ENCODE data around the gene COQ8A.
A peak's percentile ranks its signal among the peaks of the same experiment; 100 is the strongest.
"Not testable (repeated sequence)": the region's sequence is repeated elsewhere in the genome, so short reads cannot be mapped to it uniquely, and the experiment has no call there.

The COQ8A gene

DNA sequence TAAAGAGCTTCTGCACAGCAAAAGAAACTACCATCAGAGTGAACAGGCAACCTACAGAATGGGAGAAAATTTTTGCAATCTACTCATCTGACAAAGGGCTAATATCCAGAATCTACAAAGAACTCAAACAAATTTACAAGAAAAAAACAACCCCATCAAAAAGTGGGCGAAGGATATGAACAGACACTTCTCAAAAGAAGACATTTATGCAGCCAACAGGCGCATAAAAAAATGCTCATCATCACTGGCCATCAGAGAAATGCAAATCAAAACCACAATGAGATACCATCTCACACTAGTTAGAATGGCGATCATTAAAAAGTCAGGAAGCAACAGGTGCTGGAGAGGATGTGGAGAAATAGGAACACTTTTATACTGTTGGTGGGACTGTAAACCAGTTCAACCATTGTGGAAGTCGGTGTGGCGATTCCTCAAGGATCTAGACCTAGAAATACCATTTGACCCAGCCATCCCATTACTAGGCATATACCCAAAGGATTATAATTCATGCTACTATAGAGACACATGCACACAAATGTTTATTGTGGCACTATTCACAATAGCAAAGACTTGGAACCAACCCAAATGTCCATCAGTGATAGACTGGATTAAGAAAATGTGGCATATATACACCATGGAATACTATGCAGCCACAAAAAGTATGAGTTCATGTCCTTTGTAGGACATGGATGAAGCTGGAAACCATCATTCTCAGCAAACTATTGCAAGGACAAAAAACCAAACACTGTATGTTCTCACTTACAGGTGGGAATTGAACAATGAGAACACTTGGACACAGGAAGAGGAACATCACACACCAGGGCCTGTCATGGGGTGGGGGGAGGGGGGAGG, 10.6 kb upstream of the COQ8A start:
- not testable (repeated sequence) for DNase-seq (ENCODE audit: low read depth in 2 of 2)

DNA sequence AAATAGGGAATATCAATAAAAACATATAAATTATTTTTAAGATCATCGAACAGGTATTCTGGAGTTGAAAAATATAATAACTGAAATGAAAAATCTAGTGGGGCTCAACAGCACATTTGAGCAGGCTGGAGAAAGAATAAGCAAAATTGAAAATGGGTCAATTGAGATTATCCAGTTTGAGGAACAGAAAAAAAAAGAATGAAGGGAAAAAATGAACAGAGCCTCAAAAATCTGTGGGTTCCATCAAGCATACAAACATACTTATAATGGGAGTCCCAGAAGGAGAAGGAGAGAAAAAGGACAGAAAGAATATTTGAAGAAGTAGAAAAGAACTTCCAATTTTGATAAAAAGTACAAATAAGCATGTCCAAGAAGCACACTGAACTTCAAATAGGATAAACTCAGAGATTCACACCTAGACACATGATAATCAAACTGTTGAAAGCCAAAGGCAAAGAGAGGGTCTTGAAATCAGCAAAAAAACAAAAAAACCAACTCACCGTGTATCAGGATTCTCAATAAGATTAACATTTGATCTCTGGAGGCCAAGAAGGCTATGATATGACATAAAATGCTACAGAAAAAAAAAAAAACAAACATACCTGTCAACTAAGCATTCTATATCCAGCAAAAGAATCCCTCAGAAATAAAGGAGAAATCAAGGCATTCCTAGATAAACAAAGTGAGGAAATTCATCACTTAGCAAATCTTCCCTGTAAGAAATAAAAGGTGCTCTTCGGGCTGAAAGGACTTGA, 5.4 kb upstream of the COQ8A start:
- no peak for DNase-seq (ENCODE audit: low read depth in 2 of 2)

DNA sequence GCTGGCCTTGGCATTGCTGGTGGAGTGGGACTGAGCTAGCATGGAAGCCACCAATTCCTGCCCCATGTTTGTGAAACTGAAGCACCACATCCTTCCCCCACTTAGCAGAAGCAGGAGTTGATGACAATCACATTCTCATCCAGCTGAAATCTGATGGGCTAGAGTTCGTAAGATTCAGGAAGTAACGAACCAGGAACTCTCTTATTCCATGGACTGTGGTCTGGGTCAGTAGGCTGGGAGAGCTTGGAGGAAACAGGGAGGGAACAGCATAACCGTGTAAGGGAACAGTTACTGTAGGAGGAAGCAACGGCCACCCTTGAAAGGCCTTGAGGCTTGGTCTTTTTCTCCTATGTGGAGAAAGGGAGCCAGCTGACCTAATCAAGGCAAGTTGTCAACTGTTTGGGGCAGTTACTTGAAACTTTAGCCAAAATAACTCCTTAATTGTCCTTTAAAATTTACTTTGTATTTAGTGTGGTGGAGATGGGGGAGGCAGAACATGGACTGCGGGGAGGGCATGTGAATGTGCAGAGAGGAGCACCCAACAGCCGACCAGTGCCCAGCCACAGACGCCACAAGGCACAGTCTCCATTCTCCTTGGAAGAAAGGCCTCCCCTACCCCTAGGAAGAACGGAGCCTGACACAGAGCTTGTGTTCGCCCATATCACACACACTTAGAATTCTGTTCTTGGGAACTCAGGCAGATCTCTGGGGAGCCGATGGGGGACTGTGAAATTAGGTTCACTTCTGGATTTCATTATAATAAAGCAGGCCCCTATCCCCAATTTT, 2.0 kb upstream of the COQ8A start:
- no peak for DNase-seq (ENCODE audit: low read depth in 2 of 2)

DNA sequence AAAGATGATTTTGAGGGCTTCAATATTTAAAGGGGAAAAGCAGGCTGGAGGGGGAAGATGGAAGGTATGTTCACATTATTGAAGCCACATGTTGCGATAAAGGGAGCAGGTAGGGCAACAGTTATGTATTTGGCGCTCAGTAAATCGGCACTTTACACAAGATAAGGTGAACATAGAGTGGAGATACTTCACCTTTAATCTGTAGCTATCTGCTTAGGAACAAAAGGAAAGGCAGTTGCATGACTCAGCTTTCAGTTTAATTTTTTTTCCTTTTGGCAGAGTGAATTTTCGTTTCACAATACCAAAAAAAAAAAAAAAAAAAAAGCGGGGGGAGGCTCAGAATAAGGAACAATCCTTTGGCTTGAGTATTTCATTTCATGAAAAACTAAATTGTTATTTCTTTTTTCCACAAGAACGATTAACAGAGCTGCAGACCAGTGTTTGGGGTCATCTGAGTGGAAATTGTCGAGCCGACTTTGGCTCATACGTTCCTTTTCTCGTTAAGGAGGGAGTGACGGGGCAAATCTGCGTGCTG, 1.1 kb upstream of the COQ8A start:
- DNase-seq (ENCODE audit: low read depth in 2 of 2): no peak

DNA sequence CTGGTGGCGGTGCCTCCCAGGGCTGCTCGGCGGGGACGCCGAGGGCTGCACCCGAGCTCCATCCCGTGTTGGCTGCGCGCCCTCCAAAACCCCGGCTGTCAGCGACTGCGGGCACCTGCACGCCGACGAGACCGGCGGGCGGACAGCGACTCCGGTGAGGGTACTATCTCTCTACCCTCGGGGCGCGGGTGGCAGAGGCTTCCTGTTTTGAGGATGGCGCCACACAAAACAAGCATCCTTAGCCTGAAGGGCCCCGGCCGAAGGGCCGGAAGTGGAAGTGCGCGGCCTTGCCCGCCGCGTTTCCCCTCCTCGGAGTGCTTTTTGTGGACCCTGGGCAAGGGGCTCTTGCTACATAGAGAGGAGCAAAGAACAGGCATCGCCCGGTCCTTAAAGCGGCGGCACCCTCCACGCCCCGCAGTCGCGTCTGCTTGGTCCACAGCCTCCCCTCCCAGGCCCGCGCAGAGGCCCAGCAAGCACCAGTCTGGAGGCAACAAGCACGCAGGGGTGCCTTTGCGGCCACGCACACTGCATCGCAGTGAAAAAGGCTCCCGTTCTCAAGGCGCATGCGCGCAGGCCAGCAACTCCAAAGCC, 561 bp upstream of the COQ8A start:
- DNase-seq (ENCODE audit: low read depth in 2 of 2): peak; percentile 34 to 43

DNA sequence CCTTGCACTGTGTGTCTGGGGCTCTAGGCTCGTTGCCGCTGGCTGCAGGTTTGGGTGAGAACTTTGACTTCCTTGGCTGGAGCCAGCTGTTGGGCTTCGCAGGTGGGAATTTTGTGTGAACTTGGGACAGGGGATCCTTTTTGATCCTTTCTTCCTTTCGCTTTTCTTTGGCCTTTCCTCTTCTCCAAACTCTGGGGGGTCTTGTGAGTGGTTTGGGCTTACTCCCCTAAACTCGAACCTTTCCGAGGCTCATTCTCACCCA, 643 bp downstream of the COQ8A start:
- DNase-seq (ENCODE audit: low read depth in 2 of 2): no peak

DNA sequence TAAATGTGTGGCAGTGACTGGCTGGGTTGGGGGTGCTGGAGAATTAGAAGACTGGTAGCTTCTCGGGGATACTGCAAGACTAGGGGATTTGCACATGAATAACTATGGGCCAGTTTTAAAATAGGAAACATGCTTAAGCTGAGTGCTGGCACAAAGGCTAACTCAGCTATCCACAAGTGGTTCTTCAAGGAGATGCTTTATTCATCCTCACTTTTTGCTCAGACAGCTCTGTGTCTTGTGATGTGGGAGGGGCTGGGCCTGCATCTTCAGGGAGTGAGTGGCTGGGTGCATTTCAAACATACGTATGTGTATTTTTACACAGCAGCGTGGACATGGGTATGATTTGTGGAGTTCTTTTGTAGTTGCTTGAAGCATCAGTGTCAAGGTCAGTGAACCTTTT, 2.3 kb downstream of the COQ8A start:
- DNase-seq (ENCODE audit: low read depth in 2 of 2): no peak

DNA sequence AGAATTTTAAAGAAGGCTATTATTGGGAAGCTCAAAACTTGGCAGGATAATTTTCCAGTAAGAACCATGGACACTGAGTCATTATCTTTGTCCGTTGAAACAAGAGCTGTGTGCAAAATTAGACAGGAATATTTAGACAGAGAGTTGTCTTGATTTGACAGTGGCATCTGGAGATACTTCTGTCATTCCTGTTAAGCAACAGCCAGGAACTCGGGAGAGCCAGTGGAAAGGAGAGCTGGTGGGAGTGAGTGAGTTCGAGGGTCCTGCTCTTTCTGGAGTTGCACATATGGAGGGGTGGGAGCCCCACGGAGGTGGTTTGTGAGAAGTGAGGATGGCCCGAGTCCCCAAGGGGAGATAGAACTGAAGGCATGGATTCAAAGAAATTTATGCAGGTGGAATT, 3.1 kb downstream of the COQ8A start:
- DNase-seq (ENCODE audit: low read depth in 2 of 2): no peak

DNA sequence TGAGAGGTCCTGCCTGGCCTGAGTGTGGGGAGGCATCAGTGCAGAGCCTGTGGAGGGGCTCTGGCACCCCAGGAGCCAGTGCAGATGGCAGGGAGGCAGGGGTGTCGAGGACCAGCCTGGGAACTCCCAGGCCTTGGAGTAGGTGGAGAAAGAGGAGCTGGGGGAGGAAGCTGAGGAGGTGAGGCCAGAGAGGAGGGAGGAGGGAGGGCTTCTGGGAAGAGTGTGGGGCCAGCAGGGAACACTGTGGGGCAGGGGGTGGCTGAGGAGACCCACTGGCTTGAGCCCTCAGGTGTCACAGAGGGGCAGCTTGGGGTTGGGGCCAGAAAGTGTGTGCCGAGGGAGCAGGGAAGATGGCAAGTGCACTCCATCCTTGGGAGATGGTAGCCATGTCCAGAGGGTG, 3.8 kb downstream of the COQ8A start:
- no peak for DNase-seq (ENCODE audit: low read depth in 2 of 2)

DNA sequence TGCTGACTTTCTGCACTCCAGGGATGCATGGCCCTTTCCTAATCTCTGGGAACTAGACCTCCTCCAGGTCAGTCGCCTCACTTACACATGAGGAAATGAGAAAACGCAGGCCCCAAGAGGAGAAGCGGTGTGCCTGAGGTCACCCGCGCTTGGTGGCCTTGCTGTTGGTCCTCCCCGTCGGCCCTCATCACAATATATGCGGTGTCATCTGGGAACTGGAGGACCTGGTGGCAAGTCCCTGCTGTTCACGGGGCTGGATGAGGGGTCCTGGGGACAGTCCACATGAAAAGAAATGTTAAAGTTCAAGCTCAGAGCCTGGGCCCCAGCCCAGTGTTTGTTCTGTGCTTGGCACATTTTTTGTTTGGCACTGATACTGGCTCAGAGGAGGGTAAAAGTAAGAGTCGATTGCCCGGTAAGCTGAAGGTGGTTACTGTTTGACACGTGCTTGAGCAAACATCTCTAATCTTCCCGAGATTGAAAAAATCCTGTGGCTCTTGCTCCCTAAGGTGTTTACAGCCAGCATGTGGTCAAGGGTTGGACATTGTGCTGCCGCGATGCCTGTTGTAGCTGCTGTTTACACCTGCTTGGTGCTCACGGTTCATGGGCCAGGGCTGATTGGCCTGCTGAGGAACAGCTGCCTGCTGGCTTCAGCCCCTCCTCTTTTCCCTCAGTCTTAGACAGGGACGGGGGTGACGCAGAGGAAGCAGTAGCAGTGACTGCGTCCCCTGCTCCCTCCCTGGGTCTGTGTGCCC, 5.2 kb downstream of the COQ8A start:
- DNase-seq (ENCODE audit: low read depth in 2 of 2): no peak

DNA sequence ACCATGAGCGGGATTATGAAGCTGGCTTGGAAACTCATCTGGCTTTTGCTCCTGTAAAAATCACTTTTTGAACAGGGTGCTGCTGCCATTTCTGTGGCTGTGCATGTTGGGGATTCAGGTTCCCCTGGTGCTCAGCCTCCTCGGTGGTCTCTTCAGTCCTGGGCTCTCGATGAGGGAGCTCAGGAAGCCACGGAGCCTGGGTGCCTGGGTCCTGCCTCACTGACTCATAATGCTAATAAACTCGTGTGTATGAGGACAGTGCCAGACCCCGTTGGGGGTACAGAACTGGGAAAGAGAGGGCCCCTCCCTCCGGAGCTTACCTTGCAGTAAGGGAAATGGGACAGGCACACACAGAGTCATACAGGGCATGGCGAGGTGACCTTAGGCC, 5.8 kb downstream of the COQ8A start:
- no peak for DNase-seq (ENCODE audit: low read depth in 2 of 2)

DNA sequence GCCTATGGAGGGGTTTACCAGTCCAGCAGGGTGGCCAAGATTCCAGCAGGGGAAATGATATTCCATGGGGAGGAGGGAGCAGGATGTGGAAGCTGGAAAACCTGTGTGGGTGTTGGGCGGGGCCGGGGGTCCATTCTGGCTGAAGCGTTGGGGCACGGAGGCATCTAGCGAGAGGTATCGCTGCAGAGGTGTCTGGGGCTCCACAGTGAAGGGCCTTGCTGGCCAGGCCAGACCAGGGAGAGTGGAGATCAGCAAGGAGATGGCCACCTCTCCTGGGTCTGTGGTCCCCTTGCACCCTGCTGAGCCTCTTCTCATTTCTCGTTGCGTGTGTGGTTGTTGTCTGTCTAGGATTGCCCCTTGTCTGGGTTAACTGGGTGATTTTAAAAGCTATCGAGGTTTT, 6.2 kb downstream of the COQ8A start:
- no peak for DNase-seq (ENCODE audit: low read depth in 2 of 2)

DNA sequence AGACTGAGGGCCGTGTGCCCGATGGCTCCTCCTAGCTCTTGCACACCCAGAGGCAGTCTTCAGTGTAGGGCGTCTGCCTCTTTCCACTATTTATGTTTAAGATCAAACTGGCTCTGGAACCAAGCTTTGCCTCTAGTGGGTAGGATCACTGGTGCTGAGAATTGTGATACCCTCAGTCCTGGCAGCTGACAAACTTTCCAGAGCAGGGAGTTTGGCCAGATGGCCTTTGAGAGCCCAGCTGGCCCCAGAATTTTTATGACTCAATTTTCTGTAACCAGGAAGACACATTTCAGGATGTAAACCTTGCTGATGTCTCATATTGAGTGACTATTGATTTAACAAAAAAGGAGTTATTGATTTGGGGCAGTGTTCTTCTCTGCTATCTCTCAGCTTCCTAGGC, 6.7 kb downstream of the COQ8A start:
- no peak for DNase-seq (ENCODE audit: low read depth in 2 of 2)

DNA sequence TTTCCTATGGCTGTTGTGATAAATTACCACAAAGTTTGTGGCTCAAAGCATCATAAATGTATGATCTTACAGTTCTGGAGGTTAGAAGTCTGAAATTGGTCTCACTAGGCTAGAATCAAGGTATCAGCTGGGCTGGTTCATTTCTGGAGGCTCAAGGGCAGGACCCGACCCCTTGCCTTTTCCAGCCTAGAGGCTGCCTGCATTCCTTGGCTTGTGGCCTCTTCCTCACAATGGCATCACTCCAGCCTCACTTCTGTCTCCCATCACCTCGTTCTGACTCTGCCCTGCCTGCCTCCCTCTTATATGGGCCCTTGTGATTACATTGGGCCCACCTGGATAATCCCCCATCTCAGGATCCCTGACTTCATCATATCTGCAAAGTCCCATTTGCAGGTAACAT, 8.0 kb downstream of the COQ8A start:
- no peak for DNase-seq (ENCODE audit: low read depth in 2 of 2)

DNA sequence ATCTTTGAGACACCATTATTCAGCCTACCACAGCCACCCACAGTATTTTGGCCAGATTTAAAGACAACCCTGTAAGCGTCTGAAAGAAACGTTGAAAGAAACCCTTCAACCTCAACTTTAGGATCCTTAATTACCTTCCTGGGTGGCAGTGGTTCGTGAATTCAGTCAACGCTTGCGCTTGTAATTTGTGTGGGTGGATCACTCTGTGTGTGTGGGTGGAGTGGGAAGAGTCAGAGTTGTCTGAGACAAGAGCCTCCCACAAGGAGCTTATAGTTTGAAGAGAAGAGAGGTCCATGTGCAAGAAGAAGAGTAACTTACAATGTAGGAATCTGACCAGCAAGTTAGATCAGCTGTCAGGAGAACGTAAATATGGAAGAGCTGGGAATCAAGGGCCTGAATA, 8.4 kb downstream of the COQ8A start:
- no peak for DNase-seq (ENCODE audit: low read depth in 2 of 2)

DNA sequence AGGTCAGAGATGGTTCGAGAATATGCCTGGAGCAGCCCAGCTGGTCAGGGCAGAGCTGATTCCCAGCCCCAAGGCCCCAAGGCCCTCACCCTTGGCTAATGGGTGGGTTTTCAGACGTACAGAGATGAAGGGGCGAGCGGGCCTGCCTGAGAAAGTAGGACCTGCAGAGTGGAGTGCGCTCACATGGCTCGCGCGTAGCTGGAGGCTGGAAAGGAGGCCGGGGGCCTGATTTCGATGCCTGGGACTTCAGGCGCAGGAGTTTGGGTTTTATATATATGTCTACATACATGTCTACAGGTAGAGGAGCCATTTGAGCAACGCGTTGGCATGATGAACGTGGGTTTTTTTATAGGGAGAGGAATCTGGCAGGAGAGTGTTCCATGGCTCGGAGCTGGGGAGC, 8.9 kb downstream of the COQ8A start:
- DNase-seq (ENCODE audit: low read depth in 2 of 2): no peak

DNA sequence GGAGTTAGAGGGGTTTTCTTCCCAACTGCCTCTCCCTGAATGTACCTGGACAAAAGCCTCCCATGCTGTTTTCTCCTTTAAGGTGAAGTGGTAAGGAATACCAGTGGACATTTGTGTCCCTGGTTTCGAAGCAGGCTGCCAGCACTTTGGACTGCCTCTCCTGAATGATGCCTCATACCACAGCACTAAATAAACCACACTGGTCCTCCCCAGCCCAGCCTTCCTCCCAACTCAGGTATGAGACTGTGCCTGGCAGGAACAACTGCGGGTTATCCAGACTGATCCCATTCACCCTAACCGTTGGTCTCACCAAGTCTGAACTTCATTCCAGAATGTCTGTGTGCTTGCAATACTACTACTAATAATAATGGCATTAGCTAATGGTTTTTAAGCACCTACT, 9.3 kb downstream of the COQ8A start:
- DNase-seq (ENCODE audit: low read depth in 2 of 2): no peak

DNA sequence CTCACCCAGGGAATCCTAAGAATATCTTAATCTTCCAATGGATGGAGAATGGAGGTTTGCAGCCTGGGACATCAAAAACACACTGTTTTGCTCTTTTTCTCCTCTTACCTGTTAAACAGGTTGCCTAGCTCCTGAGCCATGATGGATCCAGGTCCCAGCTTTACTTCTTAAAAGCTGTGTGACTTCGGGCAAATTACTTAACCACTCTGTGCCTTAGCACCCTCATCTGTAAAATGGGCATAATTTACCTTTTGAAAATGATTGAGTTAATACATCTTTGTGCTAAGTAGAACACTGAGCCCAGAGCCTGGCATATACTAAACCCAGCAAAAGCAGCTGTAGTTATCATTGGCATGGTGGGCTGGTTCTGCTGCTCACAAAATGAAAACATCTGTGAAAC, 10.2 kb downstream of the COQ8A start:
- DNase-seq (ENCODE audit: low read depth in 2 of 2): no peak

DNA sequence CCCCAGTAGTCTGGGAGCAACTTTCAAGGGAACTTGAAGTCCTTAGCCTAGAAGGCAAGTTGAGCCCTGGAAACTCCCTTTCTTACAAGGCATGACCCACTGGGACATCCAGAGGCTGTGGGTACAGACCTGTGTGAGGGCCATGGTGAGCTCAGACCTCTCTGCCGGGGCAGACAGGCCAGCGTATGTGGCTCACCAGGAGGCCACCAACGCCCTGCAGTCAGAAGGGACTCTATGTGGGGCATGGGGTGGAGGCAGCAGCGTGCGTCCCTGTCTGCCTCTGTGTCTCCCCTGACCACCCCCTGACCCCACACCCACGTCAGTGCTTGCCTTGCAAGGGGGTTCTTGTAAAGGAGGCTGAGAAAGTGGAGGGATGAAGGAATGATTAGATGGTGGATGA, 10.8 kb downstream of the COQ8A start:
- no peak for DNase-seq (ENCODE audit: low read depth in 2 of 2)

DNA sequence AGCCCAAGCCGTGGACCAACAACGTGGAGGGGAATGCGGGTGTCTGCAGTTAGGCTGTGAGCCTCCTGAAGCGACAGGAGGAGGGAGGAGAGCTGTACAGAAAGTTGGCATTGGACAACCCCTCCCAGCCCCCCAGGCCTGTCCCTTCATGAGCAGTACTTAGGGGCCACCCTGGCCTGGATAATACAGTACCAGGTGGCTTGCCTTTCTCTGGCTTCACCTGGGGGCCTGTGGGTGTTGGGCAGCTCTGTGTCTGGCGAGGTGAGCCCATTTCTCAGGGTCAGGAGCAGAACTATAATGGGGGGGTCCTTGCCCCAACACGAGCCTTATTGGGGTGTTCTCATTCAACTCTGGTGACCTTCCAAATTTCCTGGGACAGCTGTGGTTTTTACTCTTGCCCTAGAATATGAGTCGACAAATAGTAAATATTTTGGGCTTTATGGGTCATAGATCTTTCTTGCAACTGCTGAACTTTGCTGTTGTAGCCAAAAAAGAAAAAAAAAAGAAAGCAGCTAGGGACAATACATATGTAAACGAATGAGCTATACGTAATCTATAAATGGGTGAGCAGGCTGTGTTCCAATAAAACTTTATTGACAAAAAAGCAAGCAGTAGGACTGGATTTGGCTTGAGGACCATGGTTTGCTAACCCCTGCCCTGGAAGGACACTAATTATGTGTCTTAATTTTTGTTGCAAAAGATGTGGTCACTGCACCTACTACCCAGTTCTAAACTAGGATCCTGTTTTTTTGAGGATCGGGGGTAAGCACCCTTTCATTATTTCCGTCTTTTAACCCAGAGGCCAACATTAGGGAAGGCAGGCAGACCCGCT, 11.4 kb downstream of the COQ8A start:
- DNase-seq (ENCODE audit: low read depth in 2 of 2): no peak

DNA sequence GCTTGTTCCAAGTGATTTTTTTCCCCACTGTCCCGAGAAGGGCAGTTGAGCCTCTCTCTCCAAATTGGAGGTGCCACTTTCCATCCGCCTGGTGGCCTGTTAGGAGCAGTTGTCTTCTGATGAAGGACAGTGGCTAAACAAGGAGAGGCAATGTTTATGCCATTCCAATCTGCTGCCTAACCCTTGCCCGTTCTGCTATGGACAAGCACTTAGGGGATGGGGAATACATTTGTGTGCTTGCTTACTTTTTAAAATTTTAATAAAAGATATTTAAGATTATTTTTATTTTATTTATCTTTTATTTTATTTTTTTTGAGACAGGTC, 12.0 kb downstream of the COQ8A start:
- no peak for DNase-seq (ENCODE audit: low read depth in 2 of 2)
